H1 (cell line): Measurements from ENCODE around the gene LTB. TPM values are rescaled to one million over a fixed set of nuclear protein-coding genes. Genes with fewer than 3 reads are reported as not detected.

Experiments used
- CTCF ChIA-PET: fragments of 300-600 bp; sonication (Branson Sonifier 250); formaldehyde crosslinking; loops from one replicate; lab custom pipeline; 2021; ENCODE audit not compliant: partially characterized antibody; lab: Charles Lee
- POLR2A ChIA-PET: fragments of 300-600 bp; sonication (Branson Sonifier 250); formaldehyde crosslinking; loops from one replicate; lab custom pipeline; 2021; ENCODE audit warnings: inconsistent platforms; ENCODE audit not compliant: partially characterized antibody; lab: Charles Lee
- DNase-seq, 2 experiments: peaks; one replicate each; pipeline versions ENCODE4 v3.0.0 to v3.0.0-alpha.2; 2010 to 2022; ENCODE audit warnings: low spot score in 2 of 2, low read depth in 1 of 2, mixed read lengths in 1 of 2
- FAIRE-seq: peaks from 2 replicates; lab custom pipeline; 2011; peaks lifted over from hg19 to GRCh38; lab: Jason Lieb, UNC
- H2AFZ ChIP-seq: 2 replicates; pipeline ENCODE4 v1.8.1; 2012; ENCODE audit warnings: low read length, inconsistent platforms
- H2AK5ac ChIP-seq: 2 replicates; pipeline ENCODE4 v1.6.1; 2013; ENCODE audit warnings: low read depth, low read length
- H2BK120ac ChIP-seq: replicated peaks from 2 replicates; pipeline ENCODE3; 2013; ENCODE audit warnings: low read depth, low read length, inconsistent platforms
- H2BK12ac ChIP-seq: 2 replicates; pipeline ENCODE4 v1.6.1; 2013; ENCODE audit warnings: low read depth, low read length
- H2BK15ac ChIP-seq: 2 replicates; pipeline ENCODE4 v1.6.1; 2013; ENCODE audit warnings: low read length
- H2BK20ac ChIP-seq: 2 replicates; pipeline ENCODE4 v1.6.1; 2013; ENCODE audit warnings: low read length
- H2BK5ac ChIP-seq: 2 replicates; pipeline ENCODE4 v1.6.1; 2013; ENCODE audit warnings: low read depth, low read length
- H3K14ac ChIP-seq: 2 replicates; pipeline ENCODE4 v1.6.1; 2013; ENCODE audit warnings: inconsistent platforms; ENCODE audit not compliant: insufficient read length
- H3K18ac ChIP-seq: 2 replicates; pipeline ENCODE4 v1.6.1; 2013; ENCODE audit warnings: low read length; ENCODE audit errors: extremely low read depth
- H3K23ac ChIP-seq: 2 replicates; pipeline ENCODE4 v1.6.1; 2013; ENCODE audit warnings: inconsistent platforms; ENCODE audit not compliant: insufficient read length
- H3K23me2 ChIP-seq: 2 replicates; pipeline ENCODE4 v1.6.1; 2013; ENCODE audit warnings: low read depth, low read length
- H3K27ac ChIP-seq: 2 replicates; pipeline ENCODE4 v1.6.1; 2011; ENCODE audit warnings: low read depth, low read length, inconsistent platforms
- H3K27me3 ChIP-seq, 4 experiments: replicated peaks in 1 of 4; 1 replicate in 1 of 4; 2 replicates in 3 of 4; pipeline versions ENCODE4 v1.6.1 to v1.8.1; 2011 to 2013; ENCODE audit warnings: low read length in 3 of 4, mild to moderate bottlenecking in 3 of 4, inconsistent platforms in 2 of 4, mixed read lengths in 2 of 4, moderate library complexity in 1 of 4; ENCODE audit not compliant: control insufficient read depth in 3 of 4, insufficient read depth in 3 of 4; ENCODE audit errors: extremely low read depth in 1 of 4
- H3K36me3 ChIP-seq, 4 experiments: 2 replicates each; pipeline versions ENCODE4 v1.6.1 to v1.8.1; 2011 to 2013; ENCODE audit warnings: mild to moderate bottlenecking in 4 of 4, low read length in 3 of 4, moderate library complexity in 2 of 4, control low read depth in 1 of 4, inconsistent platforms in 1 of 4; ENCODE audit not compliant: insufficient read depth in 4 of 4, control insufficient read depth in 2 of 4
- H3K4ac ChIP-seq: replicated peaks from 2 replicates; pipeline ENCODE3; 2013; ENCODE audit warnings: low read length, low read depth, mixed read lengths, inconsistent platforms; ENCODE audit not compliant: insufficient read length
- H3K4me1 ChIP-seq, 4 experiments: replicated peaks in 1 of 4; 1 replicate in 1 of 4; 2 replicates in 3 of 4; pipeline versions ENCODE4 v1.6.1 to v1.8.1; 2011 to 2013; ENCODE audit warnings: low read length in 3 of 4, inconsistent platforms in 2 of 4, mixed read lengths in 1 of 4; ENCODE audit not compliant: insufficient read depth in 4 of 4, control insufficient read depth in 3 of 4
- H3K4me2 ChIP-seq, 2 experiments: 2 replicates each; pipeline versions ENCODE4 v1.6.1 to v1.8.1; 2011 to 2013; ENCODE audit warnings: low read depth in 2 of 2, low read length in 2 of 2, control low read depth in 1 of 2, inconsistent platforms in 1 of 2, mild to moderate bottlenecking in 1 of 2; ENCODE audit not compliant: insufficient read depth in 1 of 2
- H3K4me3 ChIP-seq, 4 experiments: fragments of 200-600, 300-600 bp in 1 of 4; sonication (generic), shearing (Covaris generic), sonication (Bioruptor Twin) in 1 of 4; 2 replicates each; pipeline versions ENCODE4 v1.5.1 to v1.8.1; 2011 to 2016; ENCODE audit warnings: low read length in 4 of 4, low read depth in 3 of 4, control low read depth in 2 of 4, inconsistent platforms in 2 of 4, mild to moderate bottlenecking in 2 of 4, mixed read lengths in 1 of 4, moderate library complexity in 1 of 4; ENCODE audit not compliant: insufficient read depth in 2 of 4; ENCODE audit errors: extremely low read depth in 1 of 4
- H3K56ac ChIP-seq: replicated peaks from 2 replicates; pipeline ENCODE3; 2013; ENCODE audit warnings: low read depth, mild to moderate bottlenecking, mixed read lengths, low read length, inconsistent platforms; ENCODE audit not compliant: insufficient read length
- H3K79me1 ChIP-seq: 2 replicates; pipeline ENCODE4 v1.6.1; 2013; ENCODE audit warnings: low read depth, low read length, control low read depth
- H3K79me2 ChIP-seq, 2 experiments: 2 replicates each; pipeline versions ENCODE4 v1.6.1 to v1.8.1; 2012 to 2013; ENCODE audit warnings: low read length in 2 of 2, mild to moderate bottlenecking in 2 of 2, inconsistent platforms in 1 of 2; ENCODE audit not compliant: insufficient read depth in 2 of 2, control insufficient read depth in 1 of 2
- H3K9ac ChIP-seq, 4 experiments: replicated peaks in 1 of 4; 1 replicate in 1 of 4; 2 replicates in 3 of 4; pipeline versions ENCODE4 v1.6.1 to v1.8.1; 2011 to 2013; ENCODE audit warnings: low read depth in 3 of 4, low read length in 3 of 4, control low read depth in 2 of 4, mild to moderate bottlenecking in 2 of 4, moderate library complexity in 2 of 4, inconsistent platforms in 1 of 4; ENCODE audit errors: extremely low read depth in 1 of 4
- H3K9me3 ChIP-seq, 2 experiments: 2 replicates each; pipeline versions ENCODE4 v1.6.1 to v1.8.1; 2012 to 2013; ENCODE audit warnings: mild to moderate bottlenecking in 2 of 2, moderate library complexity in 2 of 2, control low read depth in 1 of 2, inconsistent platforms in 1 of 2, low read depth in 1 of 2, low read length in 1 of 2, mixed read lengths in 1 of 2; ENCODE audit not compliant: insufficient read depth in 2 of 2
- H4K20me1 ChIP-seq, 2 experiments: replicated peaks in 1 of 2; 2 replicates each; pipeline versions ENCODE3 to v1.8.1; 2011 to 2013; ENCODE audit warnings: inconsistent platforms in 2 of 2, low read length in 2 of 2, mild to moderate bottlenecking in 1 of 2; ENCODE audit not compliant: insufficient read depth in 2 of 2, control insufficient read depth in 1 of 2
- H4K5ac ChIP-seq: 2 replicates; pipeline ENCODE4 v1.6.1; 2013; ENCODE audit warnings: low read length, low read depth, mixed read lengths, inconsistent platforms; ENCODE audit not compliant: insufficient read length
- H4K8ac ChIP-seq: 2 replicates; pipeline ENCODE4 v1.8.0; 2013; ENCODE audit warnings: mild to moderate bottlenecking, moderate library complexity, low read length, inconsistent platforms; ENCODE audit not compliant: insufficient read depth; ENCODE audit errors: extremely low read depth
- H4K91ac ChIP-seq: replicated peaks from 2 replicates; pipeline ENCODE3; 2013; ENCODE audit warnings: low read length, mixed read lengths, inconsistent platforms; ENCODE audit not compliant: insufficient read length
- CBX5 ChIP-seq: fragments of 300-800, 300-1000 bp; sonication (generic); IDR thresholded peaks from 2 replicates; pipeline ENCODE4 v1.7.1; 2016; ENCODE audit warnings: antibody characterized with exemption, low read length, low read depth
- CHD1 ChIP-seq: IDR thresholded peaks from 2 replicates; pipeline ENCODE4 v1.6.1; 2012; ENCODE audit warnings: low read depth, low read length, improper control_type of control experiment
- KDM5A ChIP-seq: fragments of 200-600 bp; IDR thresholded peaks from 2 replicates; pipeline ENCODE4 v1.7.1; 2012; ENCODE audit warnings: mild to moderate bottlenecking, low read length, inconsistent platforms, mixed read lengths
- SAP30 ChIP-seq: fragments of 300-600 bp; sonication (generic); IDR thresholded peaks from 2 replicates; pipeline ENCODE4 v1.7.1; 2012; ENCODE audit warnings: low read length, moderate library complexity, mild to moderate bottlenecking, inconsistent platforms; ENCODE audit not compliant: insufficient read depth, insufficient replicate concordance
- YY1 ChIP-seq: IDR thresholded peaks from 2 replicates; pipeline ENCODE4 v1.6.1; 2011; ENCODE audit warnings: low read depth, mild to moderate bottlenecking, low read length
- WGBS, 2 experiments: shearing (Covaris generic) in 1 of 2; methylation state at CpG; one replicate each; pipeline versions ENCODE4 v1.1.6 to v1.1.7; 2013 to 2015; ENCODE audit warnings: low lambda C conversion rate in 2 of 2, mixed read lengths in 2 of 2, inconsistent platforms in 1 of 2, low coverage in 1 of 2, missing lambda C conversion rate in 1 of 2; ENCODE audit not compliant: insufficient replicate concordance in 2 of 2, insufficient coverage in 1 of 2, insufficient read length in 1 of 2; ENCODE audit errors: extremely low coverage in 1 of 2, missing lambda C conversion rate in 1 of 2; 5-methylcytosine and 5-hydroxymethylcytosine counted together
- polyA plus RNA-seq, 7 experiments: library from polyadenylated mRNA; depleted of rRNA in 3 of 7; stranded (reverse) in 5 of 7; unstranded in 2 of 7; fragments of >200 nt in 5 of 7; fragments of 200-250 nt in 2 of 7; gene quantifications; 1 replicate in 5 of 7; 2 replicates in 1 of 7; 4 replicates in 1 of 7; pipeline versions ENCODE4 v1.2.1 to v1.2.3, GENCODE V29; 2011 to 2013; ENCODE audit warnings: missing spikeins in 2 of 7, mixed read lengths in 2 of 7
- total RNA-seq: library from RNA; stranded (reverse); fragmentation: NEBNext Ultra II Directional; extraction: Animal tissue kit (Norgen Biotek cat#: 25700); gene quantifications from 2 replicates; pipeline ENCODE4 v1.2.1, GENCODE V29; 2021

LTB gene
- total and polyA plus RNA-seq, 2 of the 8 experiments (the other 6 are each of a cell fraction or from before 2014, with no cell fraction given) = 0.43 to 0.47 TPM

GRCh38 chr6:31541059-31541657 lies 41.1 kb downstream of the LTB start:
- peak overlapping the region; percentile 71 to 86 for H3K4me2 ChIP-seq
- peak overlapping the region; percentile 98 for H3K18ac ChIP-seq
- peaks cover 28 to 44% (median 40%) of the 10 kb centered on the region in 4 experiments for H3K36me3 ChIP-seq
- peak overlapping the region; percentile 7 for H4K91ac ChIP-seq
- H3K27ac ChIP-seq = peak overlapping the region; percentile 99
- peak overlapping the region; percentile 99 for H2AK5ac ChIP-seq
- WGBS, 2 experiments = 2% methylated on average over 19 of the region's 21 CpGs; no CpG with 5 or more reads in 1 of the 2 experiments
- no peak overlapping the region for H2BK120ac ChIP-seq
- H3K79me2 ChIP-seq = peaks cover 34 to 59% of the 10 kb centered on the region in 2 experiments
- peak overlapping the region; percentile 100 for H2BK5ac ChIP-seq
- no peak overlapping the region for H2BK20ac ChIP-seq
- H2AFZ ChIP-seq = no peak overlapping the region
- H3K4me3 ChIP-seq = peak overlapping the region; percentile 75 to 99 (median 97)
- peak overlapping the region; percentile 96; the same call in 1 of the 2 replicates for H2BK12ac ChIP-seq
- ChIA-PET CTCF (interaction anchor here (0.7 to 24.7 kb wide), 7 partner anchors 10 to 76 kb away, joined by 3 to 613 read pairs (median 4); partner anchors contain the start of gene NCR3), POLR2A (interaction anchor here (0.6 to 18.4 kb wide), 56 partner anchors 7 to 970 kb away, joined by 3 to 428 read pairs (median 6); partner anchors contain the start of genes ABCF1, AIF1, APOM and BAG6)
- no peak overlapping the region for H3K14ac ChIP-seq
- no peak overlapping the region for H3K23ac ChIP-seq
- no peaks in the 10 kb centered on the region; the same call in 1 of the 2 replicates for H3K79me1 ChIP-seq
- no peaks in the 10 kb centered on the region for H3K27me3 ChIP-seq
- peaks cover 5% of the 10 kb centered on the region for H3K23me2 ChIP-seq
- peak overlapping the region; percentile 92 for H4K5ac ChIP-seq
- peak overlapping the region; percentile 100; the same call in 1 of the 2 replicates for H4K8ac ChIP-seq
- no peak overlapping the region for H3K56ac ChIP-seq
- H2BK15ac ChIP-seq = peak overlapping the region; percentile 55
- peak; percentile 51; the same call in 1 of the 2 replicates for TF ChIP-seq YY1
- no peak for TF ChIP-seq CBX5
- TF ChIP-seq CHD1 = peak; percentile 36; the same call in 1 of the 2 replicates
- TF ChIP-seq KDM5A = peak; percentile 35; the same call in 1 of the 2 replicates
- peak; percentile 26 for TF ChIP-seq SAP30
- TF ChIP-seq, all 59 proteins: peak for 4
- DNase-seq (no peak), FAIRE-seq (no peak)
- H3K4me1 ChIP-seq = peaks cover 4 to 18% (median 10%) of the 10 kb centered on the region in 4 experiments; a peak in 5 of 7 replicates
- H4K20me1 ChIP-seq = peaks cover 26% of the 10 kb centered on the region in 2 experiments
- peak overlapping the region; percentile 97 to 100 (median 98) for H3K9ac ChIP-seq
- peak overlapping the region; percentile 15 for H3K4ac ChIP-seq
- H3K9me3 ChIP-seq = no peaks in the 10 kb centered on the region
